Chondrocyte (in vitro differentiated cells): ENCODE data around the gene UTP3. TPM values are rescaled to one million over a fixed set of nuclear protein-coding genes. Genes with fewer than 3 reads are reported as not detected.
A peak's percentile ranks its signal among the peaks of the same experiment; 100 is the strongest.

Experiments
- DNase-seq: peaks from one replicate; pipeline ENCODE4 v3.0.0; 2021; ENCODE audit warnings: mixed read lengths, low spot score
- H3K27ac Mint-ChIP-seq: one replicate; pipeline ENCODE4 v1.8.0; 2021; ENCODE audit warnings: mild to moderate bottlenecking, moderate library complexity, mixed read lengths; ENCODE audit not compliant: unreplicated experiment
- H3K27me3 Mint-ChIP-seq: 2 replicates; pipeline ENCODE4 v1.8.0; 2021; ENCODE audit warnings: low read depth, mixed read lengths
- H3K36me3 Mint-ChIP-seq: 2 replicates; pipeline ENCODE4 v1.8.0; 2021; ENCODE audit warnings: low read depth, mixed read lengths
- H3K4me1 Mint-ChIP-seq: 2 replicates; pipeline ENCODE4 v1.8.0; 2021; ENCODE audit warnings: low read depth, mild to moderate bottlenecking, mixed read lengths
- H3K4me3 Mint-ChIP-seq: one replicate; pipeline ENCODE4 v1.8.0; 2021; ENCODE audit warnings: mild to moderate bottlenecking, moderate library complexity, mixed read lengths; ENCODE audit not compliant: unreplicated experiment
- H3K9me3 Mint-ChIP-seq: 2 replicates; pipeline ENCODE4 v1.8.0; 2021; ENCODE audit warnings: low read depth, mixed read lengths
- CTCF ChIP-seq: fragments of 200-600 bp; sonication (generic); IDR thresholded peaks from 2 replicates; pipeline ENCODE4 v1.5.0; 2021; ENCODE audit warnings: antibody characterized with exemption, mild to moderate bottlenecking, moderate library complexity
- total RNA-seq: library from RNA; stranded (reverse); gene quantifications from 3 replicates; pipeline ENCODE4 v1.2.1, GENCODE V29; 2021

The UTP3 gene
- total RNA-seq, 1 donor from 2014 or later: 25.7 TPM

- TF ChIP-seq CTCF: no peak
- no peak for DNase-seq
- H3K27ac Mint-ChIP-seq: no peak overlapping the region
- no peaks in the 10 kb centered on the region for H3K9me3 Mint-ChIP-seq
- no peak overlapping the region for H3K4me3 Mint-ChIP-seq
- no peaks in the 10 kb centered on the region for H3K4me1 Mint-ChIP-seq
- H3K27me3 Mint-ChIP-seq: no peaks in the 10 kb centered on the region
- H3K36me3 Mint-ChIP-seq: no peaks in the 10 kb centered on the region
Measured at GRCh38 chr4:70713453-70714078, 25.2 kb downstream of the UTP3 start.

- Mint-ChIP-seq H3K36me3 (no peaks in the 10 kb centered on the region), H3K9me3 (no peaks in the 10 kb centered on the region), H3K27me3 (no peaks in the 10 kb centered on the region), H3K4me1 (peaks cover 5% of the 10 kb centered on the region), H3K27ac (no peak overlapping the region), H3K4me3 (no peak overlapping the region)
- TF ChIP-seq CTCF: no peak
- no peak for DNase-seq
Measured at GRCh38 chr4:70714079-70714887, 26.0 kb downstream of the UTP3 start.

GRCh38 chr4:70715097-70715496, 26.8 kb downstream of the UTP3 start:
- Mint-ChIP-seq H3K9me3 (no peaks in the 10 kb centered on the region), H3K27ac (no peak overlapping the region), H3K4me1 (peaks cover 5% of the 10 kb centered on the region), H3K4me3 (no peak overlapping the region), H3K27me3 (no peaks in the 10 kb centered on the region), H3K36me3 (no peaks in the 10 kb centered on the region)
- TF ChIP-seq CTCF: no peak
- DNase-seq: no peak

- DNase-seq: no peak
- H3K27me3 Mint-ChIP-seq: no peaks in the 10 kb centered on the region
- H3K4me1 Mint-ChIP-seq: peaks cover 29% of the 10 kb centered on the region
- H3K4me3 Mint-ChIP-seq: no peak overlapping the region
- no peaks in the 10 kb centered on the region for H3K36me3 Mint-ChIP-seq
- no peaks in the 10 kb centered on the region for H3K9me3 Mint-ChIP-seq
- H3K27ac Mint-ChIP-seq: no peak overlapping the region
- no peak for TF ChIP-seq CTCF
Measured at GRCh38 chr4:70718811-70719604, 30.7 kb downstream of the UTP3 start.

- H3K9me3 Mint-ChIP-seq: no peaks in the 10 kb centered on the region
- DNase-seq: no peak
- peak within 1 kb of the TSS; percentile 89 for H3K27ac Mint-ChIP-seq
- H3K36me3 Mint-ChIP-seq: no peaks in the 10 kb centered on the region
- peak within 1 kb of the TSS; percentile 76 for H3K4me3 Mint-ChIP-seq
- peaks cover 34% of the 10 kb centered on the region for H3K4me1 Mint-ChIP-seq
- TF ChIP-seq CTCF: no peak
- H3K27me3 Mint-ChIP-seq: no peaks in the 10 kb centered on the region
Measured at GRCh38 chr4:70721747-70722146, 33.4 kb downstream of the UTP3 start, which contains the start of gene RUFY3. RUFY3 (plus strand) TSS chr4:70721964; CDS start chr4:70722574, 610 bp downstream.
